Vagina (tissue), 2 donors: ENCODE data around the gene NR1H4.

ENCODE experiments used
- POLR2AphosphoS5 ChIP-seq, 2 donors: sonication (generic); formaldehyde crosslinking; IDR thresholded peaks; one replicate each; pipeline ENCODE4 v1.9.0; 2017; ENCODE audit warnings: antibody characterized with exemption in 2 of 2, mild to moderate bottlenecking in 2 of 2, low read depth in 1 of 2; ENCODE audit not compliant: insufficient read depth in 1 of 2
- TF ChIP-seq, protein P1 (sequence below), 3 experiments: fragments of 450-650 bp in 2 of 3; fragments of 200-600 bp in 1 of 3; sonication (generic) in 1 of 3; IDR thresholded peaks; one replicate each; pipeline ENCODE4 v1.5.1; 2017 to 2019; ENCODE audit warnings: antibody characterized with exemption in 3 of 3, mild to moderate bottlenecking in 2 of 3, moderate library complexity in 2 of 3

DNA sequence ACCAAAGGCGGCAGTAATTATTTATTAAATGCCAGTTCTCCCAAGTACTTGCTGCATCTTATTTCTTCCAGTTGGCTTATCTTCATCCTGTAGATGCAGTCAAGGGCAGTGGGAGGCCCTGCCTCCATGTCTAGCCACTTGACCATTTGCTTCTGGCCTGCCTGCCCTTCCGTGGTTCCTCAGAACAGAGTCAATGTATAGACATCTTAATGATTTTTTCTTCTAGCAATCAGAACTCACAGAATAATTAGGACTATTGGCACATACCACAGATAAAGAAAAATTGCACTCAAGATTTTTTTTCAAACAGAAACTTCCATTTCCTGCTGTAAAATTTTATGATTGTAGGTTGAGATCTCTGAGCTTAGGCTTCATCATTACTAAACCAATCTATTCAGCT, 20.9 kb downstream of the NR1H4 start:
- no peak for TF ChIP-seq POLR2AphosphoS5 (IDR thresholded peaks at IDR 0.05; ENCODE audit: insufficient read depth in 1 of 2, low read depth in 1 of 2)
- TF ChIP-seq, protein P1, sequence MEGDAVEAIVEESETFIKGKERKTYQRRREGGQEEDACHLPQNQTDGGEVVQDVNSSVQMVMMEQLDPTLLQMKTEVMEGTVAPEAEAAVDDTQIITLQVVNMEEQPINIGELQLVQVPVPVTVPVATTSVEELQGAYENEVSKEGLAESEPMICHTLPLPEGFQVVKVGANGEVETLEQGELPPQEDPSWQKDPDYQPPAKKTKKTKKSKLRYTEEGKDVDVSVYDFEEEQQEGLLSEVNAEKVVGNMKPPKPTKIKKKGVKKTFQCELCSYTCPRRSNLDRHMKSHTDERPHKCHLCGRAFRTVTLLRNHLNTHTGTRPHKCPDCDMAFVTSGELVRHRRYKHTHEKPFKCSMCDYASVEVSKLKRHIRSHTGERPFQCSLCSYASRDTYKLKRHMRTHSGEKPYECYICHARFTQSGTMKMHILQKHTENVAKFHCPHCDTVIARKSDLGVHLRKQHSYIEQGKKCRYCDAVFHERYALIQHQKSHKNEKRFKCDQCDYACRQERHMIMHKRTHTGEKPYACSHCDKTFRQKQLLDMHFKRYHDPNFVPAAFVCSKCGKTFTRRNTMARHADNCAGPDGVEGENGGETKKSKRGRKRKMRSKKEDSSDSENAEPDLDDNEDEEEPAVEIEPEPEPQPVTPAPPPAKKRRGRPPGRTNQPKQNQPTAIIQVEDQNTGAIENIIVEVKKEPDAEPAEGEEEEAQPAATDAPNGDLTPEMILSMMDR (IDR thresholded peaks at IDR 0.05): no peak
